ENCODE results near the gene MRM2.
A peak's percentile ranks its signal among the peaks of the same experiment; 100 is the strongest.

Gene MRM2

DNA sequence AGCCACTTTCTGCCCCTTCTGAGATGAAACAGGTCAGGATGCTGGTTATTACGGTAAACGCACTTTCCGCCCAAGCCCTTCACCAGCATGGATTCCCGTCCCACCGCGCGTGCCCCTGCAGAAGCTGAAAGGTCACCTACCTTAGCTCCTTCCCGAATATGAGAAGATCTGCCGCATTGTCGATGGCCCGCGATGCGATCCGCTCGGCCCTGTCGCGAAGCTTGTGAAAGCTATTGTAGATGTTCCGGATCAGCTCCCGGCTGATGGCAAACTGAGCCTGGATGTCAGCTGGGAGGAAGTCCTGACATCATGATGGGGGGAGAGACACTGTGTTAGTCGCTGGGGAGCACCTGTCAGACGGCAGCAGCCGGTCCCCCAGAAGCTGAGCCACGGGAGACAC lies 22.2 kb upstream of the MRM2 start:
- no peak for DNase-seq

DNA sequence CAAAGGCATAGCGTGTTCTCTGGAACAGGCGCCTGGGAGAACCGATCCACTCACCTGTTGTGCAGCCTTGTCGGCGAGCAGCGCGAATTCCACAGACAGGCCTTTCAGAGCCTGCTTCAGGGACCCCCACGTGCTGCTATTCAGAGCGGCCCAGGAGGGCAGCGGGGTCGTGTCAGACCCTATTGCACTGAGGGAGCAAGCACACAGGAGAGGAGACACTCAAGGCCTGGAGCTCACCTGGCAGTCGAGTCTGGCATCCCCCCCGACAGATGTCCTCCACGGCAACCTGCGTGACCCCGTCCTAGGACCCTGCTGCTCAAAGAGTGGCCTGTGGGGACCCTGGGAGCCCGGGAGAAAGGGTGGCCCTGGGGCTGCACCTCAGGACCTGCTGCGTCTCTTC lies 21.2 kb upstream of the MRM2 start:
- DNase-seq = no peak

DNA sequence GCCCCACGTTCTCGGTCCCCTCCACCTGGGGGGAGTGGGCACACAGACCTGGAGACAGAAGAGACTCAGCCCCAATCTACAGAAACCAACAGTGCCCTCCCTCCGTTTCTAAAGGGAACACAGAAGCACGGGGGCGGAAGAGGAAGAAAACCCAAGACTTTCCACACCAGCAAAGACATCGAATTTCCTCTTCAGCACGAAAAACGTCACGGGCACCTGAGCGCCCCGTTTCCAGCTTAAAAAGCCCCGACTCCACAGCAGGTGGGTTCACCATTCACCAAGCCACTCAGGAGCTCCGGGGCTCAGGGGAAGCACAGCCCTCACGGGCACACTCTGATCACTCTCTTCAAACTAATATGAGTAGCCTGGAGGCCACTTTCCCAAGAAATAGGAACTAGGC lies 19.6 kb upstream of the MRM2 start:
- DNase-seq = no peak

DNA sequence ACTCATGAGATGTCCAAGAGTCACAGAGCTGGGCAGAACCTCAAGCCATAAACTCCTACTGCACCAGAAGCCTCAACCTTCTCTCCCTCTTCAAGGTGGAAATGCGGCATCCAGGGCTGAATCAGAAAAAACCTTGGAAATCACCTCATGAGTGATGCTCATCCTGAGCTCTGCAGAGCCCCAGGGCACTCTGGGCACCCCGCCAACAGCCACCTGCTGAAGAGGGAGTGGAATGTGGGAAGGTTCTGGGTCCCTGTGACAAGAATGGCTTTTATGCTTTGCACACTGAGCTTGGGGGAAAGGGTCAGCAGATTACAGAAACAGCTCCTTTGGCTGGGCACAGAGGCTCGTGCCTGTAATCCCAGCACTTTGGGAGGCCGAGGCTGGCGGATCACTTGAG lies 18.8 kb upstream of the MRM2 start:
- DNase-seq = no peak

DNA sequence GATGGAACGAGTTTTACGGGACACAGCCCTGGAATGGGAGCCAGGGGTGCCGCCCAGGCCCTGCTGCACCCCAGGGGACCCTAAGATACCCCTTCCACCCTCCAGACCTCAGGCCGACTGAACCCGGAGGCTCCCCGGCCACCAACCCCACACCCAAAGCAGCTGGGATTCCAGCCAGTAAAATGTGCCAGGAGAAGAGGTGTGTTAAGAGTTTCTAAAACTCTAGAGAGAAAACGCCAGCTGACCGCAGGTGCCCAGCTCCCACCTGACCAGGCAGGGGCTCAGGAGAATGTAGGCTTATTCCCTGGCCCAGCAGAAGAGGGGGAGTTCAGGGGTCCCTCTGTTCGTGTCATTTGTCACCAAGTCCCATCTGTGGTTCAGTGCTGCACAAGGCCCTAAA lies 17.5 kb upstream of the MRM2 start:
- DNase-seq = no peak

DNA sequence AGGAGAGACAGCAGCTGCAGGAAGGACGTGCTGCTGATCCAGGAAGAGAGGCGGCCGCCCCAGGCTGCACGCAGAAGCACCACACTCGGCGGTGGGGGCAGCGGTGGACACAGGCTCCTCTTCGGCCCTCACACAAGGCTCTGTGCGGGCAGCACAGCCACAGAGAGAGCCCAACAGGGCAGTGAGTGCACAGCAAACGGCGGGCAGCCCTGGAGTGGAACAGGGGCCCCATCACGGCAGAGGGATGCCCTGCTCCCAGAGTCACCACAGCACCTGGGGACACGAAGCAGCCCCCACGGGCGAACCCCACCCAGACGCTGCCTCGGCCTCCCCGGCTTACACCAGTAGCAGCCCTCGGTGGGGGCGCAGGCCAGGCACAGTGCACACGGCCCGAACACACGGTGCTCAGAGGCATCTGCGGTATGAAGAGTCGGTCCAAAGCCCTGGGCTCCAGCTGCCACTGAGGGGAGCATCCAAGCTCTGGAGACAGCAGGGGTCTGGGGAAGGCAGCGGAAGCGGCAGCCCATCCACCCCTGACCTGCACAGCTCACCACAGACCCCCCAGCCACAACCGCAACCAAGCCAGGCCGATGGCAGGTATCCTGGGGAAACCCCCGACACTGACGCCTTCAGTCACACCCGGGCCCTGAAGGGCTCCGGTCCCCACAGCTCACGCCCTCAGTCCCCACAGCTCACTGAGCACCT lies 16.8 kb upstream of the MRM2 start:
- no peak for DNase-seq

DNA sequence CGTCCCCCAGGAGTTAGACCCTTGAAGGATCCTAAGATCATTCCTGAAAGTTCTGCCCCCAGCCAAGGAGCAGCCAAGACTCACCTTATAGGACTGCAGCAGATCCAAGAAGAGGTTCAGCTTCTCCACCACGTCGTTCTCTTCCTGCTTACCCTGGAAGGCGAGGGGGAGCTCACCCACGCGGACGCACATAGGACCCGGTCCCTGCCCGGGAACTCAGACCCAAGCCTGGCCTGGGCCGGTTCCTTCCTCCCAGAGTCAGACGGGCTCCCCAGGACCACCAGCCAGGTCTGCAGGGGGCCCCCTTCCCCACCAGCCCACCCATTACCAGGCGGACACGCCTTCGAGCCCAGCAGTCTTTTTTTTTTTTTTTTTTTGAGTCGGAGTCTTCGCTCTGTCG lies 15.6 kb upstream of the MRM2 start:
- no peak for DNase-seq

DNA sequence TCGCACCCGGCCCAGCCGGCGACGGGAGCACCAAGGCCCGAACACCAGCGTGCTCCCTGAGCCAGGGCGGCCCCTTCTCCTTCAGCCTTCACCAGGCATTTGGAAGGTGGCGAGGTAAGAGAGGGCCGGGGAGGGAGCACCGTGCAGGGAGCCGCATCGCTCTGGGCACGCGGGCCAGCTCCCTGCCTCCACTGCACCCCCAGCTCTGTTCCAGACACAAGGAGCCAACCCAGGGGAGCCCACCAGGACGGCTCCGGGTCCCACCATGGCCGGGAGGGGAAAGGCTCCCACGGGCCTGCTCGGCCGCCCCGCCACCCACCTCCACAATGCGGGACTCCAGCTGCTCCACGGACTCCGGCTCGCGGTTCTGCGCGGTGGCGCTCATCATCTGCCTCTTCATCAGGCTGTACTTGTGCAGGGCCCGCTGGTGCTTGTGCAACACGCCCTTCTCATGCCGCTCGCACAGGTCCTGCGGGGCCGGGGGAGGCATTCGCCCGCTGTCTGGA lies 15.1 kb upstream of the MRM2 start:
- no peak for DNase-seq

DNA sequence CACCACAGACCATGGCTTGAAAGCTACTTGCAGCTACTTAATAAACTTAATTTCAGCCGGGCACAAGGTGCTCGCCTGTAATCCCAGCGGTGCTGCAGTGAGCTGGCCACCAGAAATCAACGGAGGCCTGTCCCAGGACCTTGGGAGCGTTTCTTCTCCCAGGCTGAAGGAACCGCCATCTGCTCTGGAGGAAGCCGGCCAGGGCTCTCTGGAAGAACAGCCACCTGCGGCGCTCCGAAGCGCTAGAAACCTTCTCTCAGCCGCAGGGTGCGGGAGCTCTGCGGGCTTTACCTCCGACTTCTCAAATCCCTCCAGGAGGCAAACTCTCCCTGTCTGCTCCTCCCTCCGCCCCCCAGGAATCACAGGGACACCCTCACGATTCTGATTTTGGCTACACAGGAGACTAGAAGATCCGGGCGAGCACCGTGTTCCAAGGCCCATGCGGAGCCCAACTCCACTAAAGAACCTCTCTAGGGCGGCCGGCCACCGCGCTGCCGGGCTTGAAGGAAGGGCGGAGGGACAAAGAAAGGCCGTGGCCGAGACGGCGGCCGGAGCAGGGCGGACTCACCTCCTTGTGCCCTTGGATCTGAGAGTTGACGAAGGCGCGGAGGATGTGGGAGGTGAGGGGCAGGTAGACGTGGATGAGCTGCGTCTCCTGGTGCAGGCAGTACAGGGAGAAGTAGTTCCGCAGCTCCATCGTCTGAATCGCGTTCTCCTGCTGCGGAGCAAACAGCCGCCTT lies 14.5 kb upstream of the MRM2 start:
- DNase-seq = no peak

DNA sequence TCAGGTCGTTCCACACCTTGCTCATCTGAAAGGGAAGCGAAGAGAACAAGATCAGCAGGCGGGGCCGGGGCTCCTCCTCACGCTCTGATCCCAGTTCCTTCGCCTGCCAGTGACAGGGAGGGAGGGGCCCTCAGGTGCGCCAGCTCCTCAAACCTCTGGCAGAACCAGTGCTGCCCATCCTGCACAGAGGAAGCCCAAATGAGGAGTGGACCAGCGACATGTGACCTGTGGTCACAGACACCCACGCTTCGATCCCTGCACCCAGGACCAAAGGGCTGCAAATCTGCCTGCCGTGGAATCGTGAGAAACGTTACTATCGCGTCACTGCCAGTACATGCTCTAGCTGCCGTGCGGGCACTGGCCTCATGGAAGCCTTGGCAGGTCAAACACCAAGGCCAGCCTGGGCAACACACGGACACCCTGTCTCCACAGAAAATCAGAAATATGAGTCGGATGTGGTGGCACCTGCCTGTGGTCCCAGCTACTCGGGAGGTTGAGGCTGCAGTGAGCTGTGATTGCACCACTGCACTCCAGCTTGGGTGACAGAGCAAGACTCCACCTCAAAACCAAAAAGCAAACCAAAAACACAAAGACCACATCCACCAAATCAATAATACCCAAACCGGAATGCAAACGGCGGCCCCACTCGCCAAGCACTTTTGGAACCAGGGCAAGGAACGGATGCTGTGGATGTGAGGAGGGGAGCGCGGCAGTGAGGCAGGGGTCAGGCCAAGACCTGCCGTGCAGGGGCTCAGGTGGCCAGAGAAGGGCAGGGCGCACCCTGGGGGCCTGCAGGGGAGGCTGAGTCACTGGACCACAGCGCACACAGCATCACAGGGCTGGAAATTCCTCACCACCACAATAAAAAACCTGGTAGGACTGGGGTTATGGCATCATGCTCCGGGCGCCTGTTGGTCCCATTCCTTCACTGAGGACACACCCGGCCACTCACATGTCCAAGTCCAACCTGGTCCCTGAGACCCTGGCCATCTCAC lies 13.4 kb upstream of the MRM2 start:
- DNase-seq = no peak

DNA sequence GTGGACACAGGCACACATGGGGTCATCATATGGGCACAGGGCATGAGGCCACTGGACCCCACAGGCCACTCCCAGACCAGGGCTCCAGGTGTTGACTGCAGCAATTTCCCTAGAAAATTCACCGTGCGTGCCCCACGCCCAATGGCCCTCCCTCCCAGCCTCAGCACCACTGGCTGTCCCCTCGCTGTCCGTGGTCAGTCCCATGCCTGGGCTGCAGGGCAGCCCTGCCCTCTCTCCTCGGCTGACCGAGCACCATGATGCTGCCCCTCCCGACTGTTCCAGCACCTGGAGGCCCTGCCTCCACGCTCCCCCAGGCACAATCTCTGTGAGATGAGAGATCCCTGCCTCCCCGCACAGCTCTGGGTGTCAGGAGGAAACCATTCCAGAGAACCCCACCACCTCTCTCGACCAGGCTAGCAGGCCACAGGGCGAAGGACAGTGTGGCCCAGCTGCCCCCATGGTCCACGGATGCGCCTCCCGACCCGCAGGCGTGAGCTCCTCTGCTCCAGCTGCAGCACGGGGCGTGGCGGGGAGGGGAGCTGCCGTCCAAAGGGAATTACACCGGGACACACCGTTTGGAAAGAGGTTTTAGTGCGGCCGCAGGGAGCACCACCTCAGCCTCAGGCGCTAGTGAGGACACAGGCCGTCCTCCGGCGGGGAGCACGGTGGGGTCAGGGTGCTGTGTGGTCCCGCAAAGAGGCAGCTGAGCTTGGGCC lies 12.6 kb upstream of the MRM2 start:
- no peak for DNase-seq

DNA sequence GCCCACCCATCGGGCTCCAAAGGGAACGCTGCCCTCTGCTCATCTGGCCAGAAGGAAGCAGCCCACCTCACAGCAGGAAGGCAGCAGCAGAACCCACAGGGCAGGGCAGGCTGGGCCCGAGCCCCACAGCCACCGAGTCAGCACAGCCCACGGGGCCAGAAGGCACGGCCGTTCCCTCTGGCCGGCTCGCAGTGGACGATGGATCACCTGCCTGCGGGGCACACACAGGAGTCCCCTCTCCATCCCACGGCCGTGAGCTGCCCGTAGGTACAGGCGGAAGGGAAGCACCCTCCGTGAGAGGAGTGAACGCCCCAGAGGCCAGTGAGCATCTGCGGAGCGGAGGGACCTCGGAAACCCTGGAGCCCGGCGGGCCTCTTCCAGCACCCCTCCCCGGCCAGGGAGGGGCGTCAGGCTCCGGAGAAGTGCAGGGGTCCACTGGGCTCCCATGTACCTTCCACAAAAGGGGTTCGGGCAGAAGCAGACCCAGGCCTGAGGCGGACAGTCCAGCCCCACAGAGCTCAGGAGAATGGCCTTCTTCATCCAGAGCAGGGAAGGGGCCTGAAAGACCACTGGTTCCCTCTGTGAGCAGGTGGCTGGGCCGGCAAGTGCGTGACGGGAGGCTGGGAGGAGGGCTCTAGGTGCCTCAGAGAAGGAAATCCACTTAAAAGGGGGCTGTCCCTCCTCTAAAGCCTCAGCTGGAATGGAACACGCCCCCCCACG lies 11.7 kb upstream of the MRM2 start:
- no peak for DNase-seq

DNA sequence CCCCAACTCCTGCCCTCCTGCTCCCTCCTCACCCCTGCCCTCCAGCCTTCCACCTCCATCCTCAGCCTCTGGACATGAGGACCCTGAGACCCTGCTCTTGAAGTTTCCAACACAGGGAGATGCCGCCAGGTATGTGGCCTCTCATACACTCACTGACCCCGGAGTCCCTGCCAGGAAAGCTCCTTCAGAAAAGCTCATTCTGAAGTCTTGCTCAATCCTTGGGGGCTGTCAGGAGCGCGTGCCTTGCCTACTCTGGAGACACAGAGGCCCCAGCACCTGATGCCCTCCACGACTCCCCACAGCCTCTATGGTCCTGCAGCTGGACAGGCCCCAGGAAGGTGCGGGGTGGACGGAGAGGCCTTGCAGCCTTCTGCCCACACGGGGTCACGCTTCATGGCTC lies 11.0 kb upstream of the MRM2 start:
- no peak for DNase-seq

DNA sequence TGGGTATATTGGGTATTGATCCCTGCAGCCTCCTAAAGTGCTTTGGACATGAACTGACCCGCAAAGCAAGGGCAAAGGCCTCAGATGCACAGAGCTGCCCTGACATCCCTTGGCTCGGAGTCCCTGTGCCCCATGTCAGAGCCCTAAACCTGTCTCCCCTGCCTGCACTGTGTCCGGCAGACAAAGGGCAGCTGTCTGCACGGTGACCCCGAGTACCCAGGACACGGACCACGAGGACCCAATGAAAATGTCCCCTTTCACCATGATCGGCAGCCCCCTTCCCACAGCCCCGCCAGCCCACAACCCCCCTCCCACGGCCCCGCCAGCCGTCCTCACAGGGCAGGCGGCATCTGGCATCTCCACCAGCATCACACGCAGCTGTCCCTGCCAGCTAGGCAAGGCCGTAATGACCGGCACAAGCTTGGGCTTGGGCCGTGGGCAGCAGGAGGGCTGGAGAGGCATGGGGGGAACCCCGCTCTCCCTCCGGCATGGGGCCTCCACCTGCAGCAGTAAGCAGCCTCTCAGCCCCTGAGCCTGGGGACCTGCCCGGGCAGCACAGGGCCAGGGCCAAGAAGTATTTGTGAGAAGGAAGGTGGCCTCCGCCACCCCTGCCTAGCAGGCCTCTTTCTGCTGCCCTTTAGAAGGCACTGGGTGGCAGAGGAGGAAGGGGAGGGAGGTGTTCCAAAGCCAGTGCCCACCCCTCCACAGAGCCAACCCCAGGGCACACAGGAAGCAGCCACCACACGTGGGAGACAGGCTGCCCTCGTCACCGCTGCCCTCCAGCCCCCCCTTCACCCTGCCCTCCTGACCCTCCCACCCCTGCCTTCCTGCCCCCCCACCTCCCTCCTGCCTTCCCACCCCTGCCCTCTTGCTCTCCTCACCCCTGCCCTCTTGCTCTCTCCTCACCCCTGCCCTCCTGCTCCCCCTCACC lies 10.1 kb upstream of the MRM2 start:
- no peak for DNase-seq

DNA sequence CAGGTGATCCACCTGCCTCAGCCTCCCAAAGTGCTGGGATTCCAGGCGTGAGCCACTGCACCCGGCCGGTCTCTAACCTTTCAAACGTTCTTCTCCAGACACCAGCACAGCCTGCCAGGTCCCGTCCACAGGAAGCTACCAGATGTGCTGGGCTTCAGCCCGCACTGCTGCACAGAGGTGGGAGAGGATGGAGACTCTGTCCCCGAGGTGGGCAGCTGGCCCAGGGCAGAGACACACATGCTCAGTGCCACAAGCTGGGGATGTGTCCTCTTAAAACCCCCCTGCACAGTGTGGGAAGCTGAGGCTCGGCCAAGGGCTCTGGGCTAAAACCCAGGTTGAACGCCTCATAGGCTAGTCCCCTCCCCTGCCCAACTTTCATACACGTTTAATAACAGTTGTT lies 9.4 kb upstream of the MRM2 start:
- no peak for DNase-seq

DNA sequence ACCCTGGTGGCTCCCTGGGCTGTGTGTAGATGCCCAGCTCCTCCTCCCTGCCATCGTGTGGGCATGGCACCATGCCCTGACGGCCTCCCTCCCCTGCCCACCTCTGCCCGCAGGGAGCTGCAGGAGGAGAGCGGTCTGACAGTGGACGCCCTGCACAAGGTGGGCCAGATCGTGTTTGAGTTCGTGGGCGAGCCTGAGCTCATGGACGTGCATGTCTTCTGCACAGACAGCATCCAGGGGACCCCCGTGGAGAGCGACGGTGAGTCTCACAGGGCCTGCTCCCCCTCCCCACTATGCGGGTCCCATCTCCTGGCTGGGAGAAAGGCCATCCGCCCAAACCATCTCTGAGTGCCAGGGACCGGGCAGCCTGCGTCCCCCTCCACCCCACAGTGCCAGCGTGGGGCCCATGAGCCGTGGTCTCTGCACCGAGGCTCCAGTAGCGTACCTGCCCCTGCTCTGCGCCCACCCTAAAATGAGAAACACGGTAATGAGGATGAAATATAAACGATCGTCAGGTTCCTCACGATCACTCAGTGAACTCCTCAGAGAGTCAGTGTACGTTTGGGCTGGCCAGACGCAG lies 7.8 kb upstream of the MRM2 start:
- no peak for DNase-seq

DNA sequence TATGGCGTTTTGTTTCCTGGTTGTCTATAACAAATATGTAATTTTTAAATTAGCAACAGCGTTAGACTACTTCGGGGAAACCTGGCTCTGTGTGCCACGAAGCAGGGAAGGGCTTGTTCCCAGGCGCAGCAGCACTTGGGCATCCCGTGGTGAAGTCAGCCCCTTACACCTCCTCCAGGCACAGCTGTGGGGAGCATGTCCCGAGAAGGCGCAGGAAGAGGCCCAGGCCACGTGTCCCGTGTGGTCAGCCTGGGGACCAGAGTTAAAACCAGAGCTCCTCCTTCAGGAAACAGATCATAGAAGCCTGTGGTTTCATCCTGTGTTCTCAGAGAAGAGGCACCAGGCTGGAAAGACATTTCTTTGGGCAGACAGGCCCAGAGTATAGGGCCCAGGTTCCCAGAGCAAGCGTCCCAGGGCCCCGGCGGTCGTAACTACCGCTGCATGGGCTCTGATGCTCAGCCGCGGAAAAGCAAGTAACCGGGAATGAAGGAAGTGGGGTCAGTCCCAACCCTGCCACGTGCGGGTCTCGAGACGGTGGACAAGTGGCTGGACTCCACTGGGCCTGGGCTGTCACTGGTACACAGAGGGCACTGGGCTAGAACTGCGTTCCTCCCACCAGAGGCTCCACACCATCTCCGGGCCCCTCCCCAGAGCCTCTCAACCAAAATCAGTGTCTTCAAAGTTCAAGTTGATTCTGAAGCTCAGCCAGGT lies 7.1 kb upstream of the MRM2 start:
- DNase-seq = peak; percentile 86

DNA sequence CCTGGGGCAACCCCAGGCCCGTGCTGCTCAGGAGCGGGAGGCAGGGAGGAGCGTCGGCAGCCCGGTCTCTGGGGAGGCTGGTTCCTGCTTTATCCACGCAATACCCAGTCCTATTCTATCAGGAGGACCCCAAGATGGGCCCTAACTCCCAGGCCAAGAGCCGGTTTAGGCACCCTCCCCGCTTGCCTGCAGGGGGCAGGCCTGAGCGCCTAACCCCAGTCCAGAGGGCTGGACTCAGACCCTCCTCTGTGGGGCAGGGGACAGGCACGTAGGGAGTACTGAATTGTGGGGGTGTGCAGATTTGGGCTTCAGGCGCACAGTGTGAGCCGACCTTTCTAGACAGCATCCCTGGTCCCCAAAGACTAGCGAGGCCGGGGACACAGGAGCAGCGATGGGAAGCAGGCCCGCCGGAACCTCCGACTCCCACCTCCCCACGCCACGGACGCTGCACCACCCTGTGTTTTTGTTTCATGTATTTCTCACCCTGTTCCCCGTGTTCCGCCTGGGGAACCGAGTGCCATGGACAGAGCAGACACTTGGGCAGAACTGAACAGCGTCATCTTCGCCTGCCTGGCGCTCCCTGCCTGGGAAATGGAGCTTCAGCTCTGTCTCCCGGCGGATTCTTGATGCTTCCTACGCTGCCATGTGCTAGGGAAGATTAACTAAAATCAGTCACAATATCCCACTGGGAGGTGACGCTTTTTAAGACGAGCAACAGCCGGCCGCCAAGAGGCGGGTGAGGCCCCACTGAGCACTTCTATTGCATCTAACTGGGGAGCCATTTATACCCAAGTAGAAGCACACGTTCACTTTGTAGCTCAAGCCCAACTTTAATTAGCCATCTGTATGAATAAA lies 5.4 kb upstream of the MRM2 start:
- no peak for DNase-seq

All from right forelimb (tissue), 1 donor.